H1 (cell line): ENCODE measurements around the gene CCL28. TPM values are rescaled to one million over a fixed set of nuclear protein-coding genes. Genes with fewer than 3 reads are reported as not detected.
A peak's percentile ranks its signal among the peaks of the same experiment; 100 is the strongest.

Experiments
- ASH2L ChIP-seq: fragments of 200-600, 300-600 bp; sonication (generic); IDR thresholded peaks from one replicate; pipeline ENCODE4 v1.7.1; 2017; ENCODE audit warnings: low read length
- BRCA1 ChIP-seq: IDR thresholded peaks from 2 replicates; pipeline ENCODE4 v1.6.1; 2012; ENCODE audit warnings: low read depth, low read length, improper control_type of control experiment
- CEBPB ChIP-seq: IDR thresholded peaks from 2 replicates; pipeline ENCODE4 v1.6.1; 2012; ENCODE audit warnings: low read depth, low read length
- CHD1 ChIP-seq: IDR thresholded peaks from 2 replicates; pipeline ENCODE4 v1.6.1; 2012; ENCODE audit warnings: low read depth, low read length, improper control_type of control experiment
- CHD2 ChIP-seq: IDR thresholded peaks from 2 replicates; pipeline ENCODE4 v1.6.1; 2012; ENCODE audit warnings: low read length, improper control_type of control experiment
- CREB1 ChIP-seq: IDR thresholded peaks from 2 replicates; pipeline ENCODE4 v1.6.1; 2012; ENCODE audit warnings: inconsistent platforms
- GABPA ChIP-seq: IDR thresholded peaks from 2 replicates; pipeline ENCODE4 v1.6.1; 2011; ENCODE audit warnings: mild to moderate bottlenecking, low read length, moderate library complexity, borderline replicate concordance; ENCODE audit not compliant: insufficient read depth
- KDM5A ChIP-seq: fragments of 200-600 bp; IDR thresholded peaks from 2 replicates; pipeline ENCODE4 v1.7.1; 2012; ENCODE audit warnings: mild to moderate bottlenecking, low read length, inconsistent platforms, mixed read lengths
- NRF1 ChIP-seq: IDR thresholded peaks from 2 replicates; pipeline ENCODE4 v1.6.1; 2011; ENCODE audit warnings: mild to moderate bottlenecking, low read depth, low read length, improper control_type of control experiment
- RFX5 ChIP-seq: IDR thresholded peaks from 2 replicates; pipeline ENCODE4 v1.6.1; 2011; ENCODE audit warnings: low read depth, low read length, improper control_type of control experiment, borderline replicate concordance
- SAP30 ChIP-seq: fragments of 300-600 bp; sonication (generic); IDR thresholded peaks from 2 replicates; pipeline ENCODE4 v1.7.1; 2012; ENCODE audit warnings: low read length, moderate library complexity, mild to moderate bottlenecking, inconsistent platforms; ENCODE audit not compliant: insufficient read depth, insufficient replicate concordance
- SIN3A ChIP-seq, 2 experiments: IDR thresholded peaks in 1 of 2; conservative IDR thresholded peaks in 1 of 2; 2 replicates each; pipeline ENCODE4 v1.6.1; 2011 to 2012; ENCODE audit warnings: low read length in 2 of 2, improper control_type of control experiment in 1 of 2, low read depth in 1 of 2, mild to moderate bottlenecking in 1 of 2
- SP1 ChIP-seq: IDR thresholded peaks from 2 replicates; pipeline ENCODE4 v1.6.1; 2011; ENCODE audit warnings: low read depth, low read length
- TBP ChIP-seq: IDR thresholded peaks from 2 replicates; pipeline ENCODE4 v1.6.1; 2011; ENCODE audit warnings: low read depth, low read length, improper control_type of control experiment
- TEAD4 ChIP-seq: IDR thresholded peaks from 2 replicates; pipeline ENCODE4 v1.6.1; 2012; ENCODE audit warnings: low read depth, low read length, inconsistent platforms, mixed read lengths
- YY1 ChIP-seq: IDR thresholded peaks from 2 replicates; pipeline ENCODE4 v1.6.1; 2011; ENCODE audit warnings: low read depth, mild to moderate bottlenecking, low read length
- polyA plus RNA-seq, 7 experiments: library from polyadenylated mRNA; depleted of rRNA in 3 of 7; stranded (reverse) in 5 of 7; unstranded in 2 of 7; fragments of >200 nt in 5 of 7; fragments of 200-250 nt in 2 of 7; gene quantifications; 1 replicate in 5 of 7; 2 replicates in 1 of 7; 4 replicates in 1 of 7; pipeline versions ENCODE4 v1.2.1 to v1.2.3, GENCODE V29; 2011 to 2013; ENCODE audit warnings: missing spikeins in 2 of 7, mixed read lengths in 2 of 7
- total RNA-seq: library from RNA; stranded (reverse); fragmentation: NEBNext Ultra II Directional; extraction: Animal tissue kit (Norgen Biotek cat#: 25700); gene quantifications from 2 replicates; pipeline ENCODE4 v1.2.1, GENCODE V29; 2021
- TF ChIP-seq, protein P1 (sequence below): IDR thresholded peaks from 2 replicates; pipeline ENCODE4 v1.6.1; 2011; ENCODE audit warnings: low read length, improper control_type of control experiment
- TF ChIP-seq, protein P2 (sequence below): IDR thresholded peaks from 2 replicates; pipeline ENCODE4 v1.6.1; 2011; ENCODE audit warnings: low read depth, mild to moderate bottlenecking, low read length; ENCODE audit not compliant: insufficient read depth

Gene CCL28
- total and polyA plus RNA-seq, 2 of the 8 experiments (the other 6 are each of a cell fraction or from before 2014, with no cell fraction given), result 0.95 TPM; not detected in 1

DNA sequence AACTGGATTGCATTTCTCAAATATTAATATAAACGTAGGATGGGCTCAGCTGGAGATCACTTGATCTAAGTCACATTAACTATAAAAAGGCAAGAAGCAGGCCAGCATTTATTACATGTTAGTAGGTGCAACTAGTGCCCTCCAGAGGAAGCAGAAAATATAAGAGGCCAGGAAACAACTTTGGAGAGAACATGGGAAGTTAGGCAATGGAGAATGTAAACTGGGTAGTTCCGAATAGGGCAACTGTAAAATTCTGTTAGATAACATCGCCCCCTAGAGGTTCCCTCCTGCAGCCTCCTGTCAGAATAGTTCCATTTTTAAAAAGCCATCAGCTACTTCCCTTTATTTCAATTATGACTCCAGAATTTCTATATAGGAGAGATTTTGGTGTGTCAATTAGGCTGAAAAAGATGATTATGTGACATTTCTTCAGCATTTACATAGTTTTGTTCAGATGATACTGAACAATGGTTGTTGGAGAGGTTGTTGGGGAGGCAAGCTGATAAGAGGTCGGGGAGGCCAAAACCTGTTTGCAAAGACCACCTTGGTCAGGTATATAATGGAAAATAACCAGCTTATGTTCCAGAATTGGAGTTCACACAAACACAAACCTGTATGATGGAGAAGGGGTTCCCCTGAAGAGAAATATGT lies 22.4 kb downstream of the CCL28 start (continued):
- TF ChIP-seq SIN3A (conservative IDR thresholded peaks at IDR 0.05 in 1 of 2, IDR thresholded peaks at IDR 0.05 in 1 of 2; ENCODE audit: low read depth in 1 of 2, low read length in 2 of 2) (no peak; a peak in 1 of 4 replicates), TBP (no peak), CHD1 (no peak), RFX5 (no peak), SP1 (no peak), SAP30 (no peak), KDM5A (no peak), CHD2 (no peak), BRCA1 (no peak), GABPA (no peak), NRF1 (no peak), CREB1 (no peak), ASH2L (no peak), YY1 (peak; percentile 53; the same call in 1 of the 2 replicates), TEAD4 (no peak), CEBPB (peak; percentile 88)
- TF ChIP-seq, protein P1, sequence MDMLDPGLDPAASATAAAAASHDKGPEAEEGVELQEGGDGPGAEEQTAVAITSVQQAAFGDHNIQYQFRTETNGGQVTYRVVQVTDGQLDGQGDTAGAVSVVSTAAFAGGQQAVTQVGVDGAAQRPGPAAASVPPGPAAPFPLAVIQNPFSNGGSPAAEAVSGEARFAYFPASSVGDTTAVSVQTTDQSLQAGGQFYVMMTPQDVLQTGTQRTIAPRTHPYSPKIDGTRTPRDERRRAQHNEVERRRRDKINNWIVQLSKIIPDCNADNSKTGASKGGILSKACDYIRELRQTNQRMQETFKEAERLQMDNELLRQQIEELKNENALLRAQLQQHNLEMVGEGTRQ, result no peak
- TF ChIP-seq, protein P2, sequence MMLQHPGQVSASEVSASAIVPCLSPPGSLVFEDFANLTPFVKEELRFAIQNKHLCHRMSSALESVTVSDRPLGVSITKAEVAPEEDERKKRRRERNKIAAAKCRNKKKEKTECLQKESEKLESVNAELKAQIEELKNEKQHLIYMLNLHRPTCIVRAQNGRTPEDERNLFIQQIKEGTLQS, result no peak
